ENCODE measurements around the gene EIF3D. TPM values are rescaled to one million over a fixed set of nuclear protein-coding genes. Genes with fewer than 3 reads are reported as not detected.

Gene EIF3D
- total RNA-seq, 1 donor from 2014 or later, result 82.3 TPM

DNA sequence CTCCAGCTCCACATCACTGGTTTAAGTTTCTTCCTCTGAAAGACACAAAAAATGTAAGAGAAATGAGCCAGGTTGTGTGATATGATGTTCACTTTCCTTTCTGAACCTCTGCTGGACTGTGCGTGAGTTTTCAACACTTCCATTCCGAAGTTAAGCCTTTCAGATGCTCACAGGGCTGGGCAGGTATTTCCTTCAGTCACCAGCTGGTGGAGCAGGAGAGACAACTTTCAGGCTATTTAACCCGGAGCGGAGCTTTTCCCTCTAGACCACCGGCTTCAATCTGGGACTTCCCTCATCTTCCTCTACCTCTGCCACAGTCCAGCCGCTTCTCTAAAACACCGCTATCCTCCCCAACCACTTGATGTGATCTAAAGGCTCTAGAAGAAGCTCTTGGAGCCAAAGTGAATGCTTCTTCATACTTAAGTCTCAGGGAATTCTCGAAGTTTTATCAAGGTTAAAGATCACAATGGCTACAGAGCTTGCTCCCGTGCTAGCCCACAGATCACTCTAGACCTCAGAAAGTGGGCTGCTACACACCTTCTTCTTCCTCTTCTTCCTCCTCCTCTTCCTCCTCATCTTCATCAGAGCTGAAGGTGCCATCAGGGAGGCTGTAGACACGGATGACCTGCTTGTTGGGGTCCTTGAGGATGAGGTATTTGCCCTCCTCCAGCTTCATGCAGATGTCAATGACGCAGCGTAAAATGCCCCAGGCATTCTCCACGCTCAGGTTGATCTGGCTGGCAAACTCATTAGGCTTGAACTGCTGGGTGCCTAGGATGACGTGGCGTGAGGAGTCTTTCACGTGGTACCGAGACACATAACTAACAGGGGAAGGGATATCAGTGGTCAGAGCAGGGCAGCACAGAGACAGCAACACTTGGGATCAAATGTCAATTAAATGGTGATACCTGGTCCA, 17.7 kb downstream of the EIF3D start:
- DNase-seq (ENCODE audit: low spot score), result no peak
- intact Hi-C loops (cut with DNase I), result no loop called here

DNA sequence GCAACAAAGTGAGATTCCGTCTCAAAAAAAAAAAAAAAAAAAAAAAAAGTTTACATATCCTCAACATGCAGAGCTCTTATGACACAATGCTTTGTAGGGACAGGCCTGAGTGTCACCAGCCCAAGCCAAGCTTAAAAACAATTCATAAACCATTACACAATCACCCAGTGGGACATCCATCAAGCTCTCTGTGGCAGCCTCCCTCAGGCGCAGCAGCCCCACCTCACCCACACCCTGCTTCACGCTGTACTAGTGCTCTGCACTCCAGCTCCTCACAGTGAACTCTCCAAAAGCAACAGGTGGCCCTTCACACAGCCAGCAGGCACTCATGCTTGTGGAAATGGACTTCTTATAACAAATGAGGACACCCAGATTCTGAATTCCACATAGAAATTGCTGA, 18.6 kb downstream of the EIF3D start:
- no peak for DNase-seq (ENCODE audit: low spot score)
- intact Hi-C loops (cut with DNase I), result no loop called here

DNA sequence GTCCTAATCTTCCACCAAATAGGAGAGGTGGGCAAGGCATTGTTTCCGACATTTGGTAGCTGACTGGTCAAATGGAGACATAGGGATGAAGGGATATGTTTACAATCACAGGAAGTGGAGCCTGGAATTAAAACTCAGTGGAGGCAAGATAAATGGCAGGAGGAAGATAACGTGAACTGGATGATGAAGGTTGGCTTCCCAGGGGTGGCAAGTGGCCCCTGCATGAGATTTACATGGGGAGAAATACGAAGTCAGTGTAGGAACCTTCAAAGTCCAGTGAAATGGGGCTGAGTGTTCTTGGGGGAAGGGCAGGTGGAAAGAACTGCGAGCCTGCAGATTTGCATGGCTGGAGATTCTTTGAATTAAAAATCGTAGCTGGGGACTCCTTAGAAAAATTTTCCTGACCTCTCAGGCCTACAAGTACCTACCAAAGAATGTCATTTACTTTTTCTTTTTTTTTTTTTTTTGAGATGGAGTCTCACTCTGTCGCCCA, 21.4 kb downstream of the EIF3D start:
- intact Hi-C loops (cut with DNase I), result loop anchor here (2.0 kb wide), 1 partner anchor 21 kb away; the partner anchor contains the start of gene EIF3D
- DNase-seq (ENCODE audit: low spot score), result no peak

DNA sequence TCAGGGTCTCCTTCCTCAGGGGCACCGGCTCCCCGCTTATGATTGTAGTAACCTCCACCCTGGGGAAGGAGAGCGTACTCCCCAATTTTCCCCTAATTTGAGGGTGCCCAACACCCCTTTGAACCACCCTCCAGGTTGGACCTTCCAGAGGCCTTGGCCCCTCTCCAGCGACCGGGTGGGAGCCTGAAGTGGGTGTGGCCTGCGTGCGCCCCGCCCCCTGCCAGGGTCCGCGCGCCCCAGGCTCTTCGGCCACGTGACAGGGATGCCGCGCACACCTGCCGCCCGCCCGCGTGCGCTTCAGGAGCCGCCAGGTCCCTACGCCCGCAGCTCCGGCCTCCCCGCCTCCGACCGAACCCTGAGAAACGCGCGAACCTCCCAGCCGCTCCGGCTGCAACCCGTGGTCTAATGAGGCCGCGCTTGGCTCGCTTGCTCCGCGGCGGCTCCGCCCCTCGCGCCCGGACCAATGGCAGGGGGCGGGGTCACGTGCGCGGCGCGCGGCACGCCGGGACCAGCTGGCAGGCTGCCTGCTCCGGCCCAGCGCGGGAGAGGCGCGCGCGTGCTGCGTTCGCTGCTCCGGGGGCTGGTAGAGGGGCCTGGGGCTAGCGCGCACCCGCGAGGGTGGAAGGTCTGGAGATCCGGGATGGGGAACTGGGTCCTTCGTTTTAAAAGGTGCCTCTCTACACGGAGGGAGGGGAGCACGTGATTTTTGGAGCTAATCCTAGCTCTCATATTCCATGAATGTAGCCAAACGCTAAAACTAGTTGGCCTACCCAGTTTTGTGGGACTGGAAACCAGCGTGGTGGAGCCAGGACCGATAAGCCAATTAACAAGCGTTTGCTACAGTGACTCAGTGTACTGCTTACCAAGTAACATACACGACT, 22.1 kb downstream of the EIF3D start, which contains the start of gene FOXRED2:
FOXRED2 (minus strand) TSS at position 404 of the 881 bp plus-strand sequence. CDS start 618 bp downstream, outside the sequence.
- peak; percentile 95 for DNase-seq (ENCODE audit: low spot score)
- intact Hi-C loops (cut with DNase I), result loop anchor here (2.0 kb wide), 1 partner anchor 22 kb away; the partner anchor contains the start of gene EIF3D

DNA sequence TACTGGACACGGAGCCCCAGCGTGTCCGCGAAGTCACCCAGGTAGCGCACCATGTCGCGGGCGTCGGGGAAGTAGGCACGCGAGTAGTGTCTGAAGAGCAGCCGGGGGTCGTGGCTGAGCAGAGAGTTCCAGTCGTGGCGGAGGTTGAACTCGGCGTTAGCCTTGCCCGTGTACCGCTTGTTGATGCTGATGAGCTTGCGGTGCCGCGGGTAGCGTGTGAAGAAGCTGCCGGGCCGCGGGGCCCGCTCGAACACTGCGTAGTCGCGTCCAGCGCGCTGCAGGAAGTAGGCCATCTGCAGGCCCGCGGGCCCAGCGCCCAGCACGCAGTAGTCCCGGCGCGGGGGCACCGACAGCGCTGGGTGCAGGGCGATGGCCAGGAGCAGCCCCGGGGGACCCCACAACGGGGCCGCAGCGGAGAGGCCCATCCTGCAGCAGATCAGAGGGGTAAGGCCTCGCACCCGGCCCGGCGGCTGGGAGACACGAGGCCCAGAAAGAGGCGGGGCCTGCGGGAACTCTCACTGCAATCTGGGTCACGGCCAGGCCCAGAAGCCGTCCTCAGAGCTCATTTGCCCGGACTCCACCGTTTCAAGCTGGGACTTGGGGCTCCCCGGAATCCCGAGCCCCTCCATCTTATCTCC, 22.8 kb downstream of the EIF3D start:
- intact Hi-C loops (cut with DNase I), result loop anchor here (2.0 kb wide), 1 partner anchor 23 kb away; the partner anchor contains the start of gene EIF3D
- DNase-seq (ENCODE audit: low spot score), result no peak

DNA sequence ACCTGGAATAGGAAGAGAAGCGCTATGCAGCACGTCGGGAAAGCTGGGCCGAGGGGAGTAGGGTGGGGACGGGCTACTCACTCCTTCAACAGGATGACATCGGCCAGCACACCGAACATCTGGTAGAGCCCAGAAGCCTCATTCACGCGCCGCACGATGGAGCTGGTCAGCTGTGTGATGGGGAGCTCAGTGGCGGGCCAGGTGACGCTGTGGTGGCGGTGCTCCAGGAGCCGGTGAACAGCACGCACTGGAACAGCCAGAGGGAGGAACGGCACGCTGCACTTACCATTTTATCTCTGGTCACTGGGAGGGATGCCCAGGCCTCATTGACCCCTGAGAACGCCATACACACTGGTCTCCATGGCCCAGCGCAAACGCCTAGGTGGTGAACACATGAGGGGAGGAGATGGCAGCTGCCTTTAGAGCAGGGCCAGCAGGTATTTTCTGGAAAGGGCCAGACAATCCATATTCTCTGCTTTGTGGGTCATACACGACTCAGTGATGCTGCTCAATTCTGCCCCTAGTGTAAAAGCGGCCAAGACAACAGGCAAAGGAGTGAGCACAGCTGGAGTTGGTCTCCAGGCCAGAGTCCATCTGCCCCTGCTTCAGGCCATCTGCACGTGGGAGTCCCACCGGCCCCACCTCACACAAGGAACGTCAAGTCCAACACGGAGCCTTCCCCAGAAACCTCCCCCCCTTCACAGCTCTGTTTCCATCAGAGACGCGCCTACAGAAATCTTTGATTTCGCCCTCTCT, 30.9 kb downstream of the EIF3D start:
- intact Hi-C loops (cut with DNase I), result no loop called here
- DNase-seq (ENCODE audit: low spot score), result no peak

DNA sequence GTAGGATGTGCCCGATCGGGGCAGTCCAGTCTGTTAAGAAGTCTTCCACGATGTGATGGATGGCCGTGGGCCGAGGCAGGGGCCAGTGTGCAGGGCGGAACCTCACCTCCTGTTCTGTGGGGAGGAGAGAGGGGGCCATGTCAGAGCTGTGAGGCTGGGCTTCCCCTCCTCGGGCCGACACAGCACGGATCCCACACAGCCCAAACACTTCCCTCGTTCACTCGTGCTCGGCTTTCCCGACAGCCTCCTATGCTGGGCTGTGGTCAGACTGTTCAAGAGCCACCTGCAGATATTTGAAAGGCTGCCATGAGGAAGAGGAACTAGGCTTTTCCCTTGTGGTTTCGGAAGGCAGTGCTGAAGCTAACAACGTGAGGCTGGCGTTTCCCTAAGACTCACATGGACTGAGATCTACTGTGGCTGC, 35.3 kb downstream of the EIF3D start:
- intact Hi-C loops (cut with DNase I), result no loop called here
- peak; percentile 78 for DNase-seq (ENCODE audit: low spot score)

DNA sequence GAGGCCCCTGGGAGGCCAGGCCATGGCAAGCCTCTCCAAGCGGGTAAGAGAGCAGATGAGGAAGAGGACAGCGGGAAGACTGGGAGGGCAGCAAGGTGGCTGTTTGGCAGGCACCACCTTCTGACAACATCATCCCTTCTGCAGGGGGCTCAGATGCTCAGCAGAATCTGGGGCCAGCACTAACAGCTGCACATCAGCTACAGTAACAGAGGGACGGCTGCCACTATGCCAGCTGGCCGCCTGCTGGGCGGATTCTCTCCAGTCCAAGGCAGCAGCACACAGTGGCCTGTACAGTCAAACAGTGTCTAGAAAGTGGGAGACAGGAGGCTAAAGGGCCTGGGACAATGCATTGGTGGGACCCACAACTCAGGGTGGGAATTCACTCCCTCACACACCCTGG, 36.9 kb downstream of the EIF3D start:
- intact Hi-C loops (cut with DNase I), result no loop called here

DNA sequence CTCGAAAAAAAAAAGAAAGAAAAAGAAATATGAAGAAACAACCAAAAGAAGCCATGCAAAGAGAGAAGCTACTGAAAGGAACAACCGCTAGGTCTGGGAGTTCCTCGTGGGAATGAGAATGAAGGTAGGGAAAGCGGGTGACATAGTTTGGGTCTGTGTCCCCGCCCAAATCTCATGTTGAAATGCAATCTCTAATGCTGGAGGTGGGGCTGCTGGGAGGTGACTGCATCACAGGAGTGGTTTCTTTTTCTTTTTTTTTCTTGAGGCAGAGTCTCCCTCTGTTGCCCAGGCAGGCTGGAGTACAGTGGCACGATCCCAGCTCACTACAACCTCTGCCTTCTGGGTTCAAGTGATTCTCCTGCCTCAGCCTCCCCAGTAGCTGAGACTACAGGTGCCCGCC, 37.8 kb downstream of the EIF3D start:
- DNase-seq (ENCODE audit: low spot score), result no peak
- intact Hi-C loops (cut with DNase I), result no loop called here

More for the DNA sequence above, 36.9 kb downstream of the EIF3D start:
- no peak for DNase-seq (ENCODE audit: low spot score)

DNA sequence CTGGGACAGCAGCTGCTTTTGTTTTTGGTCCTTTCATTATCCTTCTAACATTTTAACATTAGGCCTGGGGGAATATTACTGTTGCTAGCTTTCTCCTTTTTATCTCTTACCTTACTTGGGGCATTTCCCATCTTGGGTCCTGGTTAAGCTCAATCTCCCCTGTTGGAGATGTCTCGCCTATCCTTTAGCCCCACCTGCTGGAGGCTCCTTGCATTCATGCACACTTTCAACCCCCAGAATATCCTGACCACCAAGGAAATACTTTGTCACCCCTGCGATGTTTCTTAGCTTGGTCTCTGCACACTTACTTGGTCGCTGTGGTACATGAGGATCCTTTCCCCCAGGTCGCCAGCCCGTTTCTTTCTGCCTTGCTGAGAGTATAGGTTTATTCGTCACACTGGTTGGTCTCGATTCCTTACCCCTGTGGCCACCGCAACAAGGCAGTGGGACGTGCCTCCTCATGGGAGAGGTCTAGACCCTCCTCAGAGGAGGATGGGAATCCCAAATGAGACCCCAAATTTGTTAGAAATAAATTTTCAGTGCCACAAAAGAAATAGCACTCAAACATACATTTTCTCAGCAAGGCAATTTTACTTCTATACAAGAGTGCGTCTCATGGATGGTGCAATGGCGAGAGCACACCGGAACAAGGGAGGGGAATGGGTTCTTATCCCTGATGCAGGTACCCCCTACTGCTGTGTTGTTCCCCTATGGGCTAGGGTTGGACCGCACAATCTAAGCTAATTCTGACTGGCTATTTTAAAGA, 42.2 kb downstream of the EIF3D start:
- DNase-seq (ENCODE audit: low spot score), result no peak
- intact Hi-C loops (cut with DNase I), result loop anchor here (5.0 to 10.0 kb wide), 2 partner anchors 295 to 342 kb away; no protein-coding TSS in a partner anchor

DNA sequence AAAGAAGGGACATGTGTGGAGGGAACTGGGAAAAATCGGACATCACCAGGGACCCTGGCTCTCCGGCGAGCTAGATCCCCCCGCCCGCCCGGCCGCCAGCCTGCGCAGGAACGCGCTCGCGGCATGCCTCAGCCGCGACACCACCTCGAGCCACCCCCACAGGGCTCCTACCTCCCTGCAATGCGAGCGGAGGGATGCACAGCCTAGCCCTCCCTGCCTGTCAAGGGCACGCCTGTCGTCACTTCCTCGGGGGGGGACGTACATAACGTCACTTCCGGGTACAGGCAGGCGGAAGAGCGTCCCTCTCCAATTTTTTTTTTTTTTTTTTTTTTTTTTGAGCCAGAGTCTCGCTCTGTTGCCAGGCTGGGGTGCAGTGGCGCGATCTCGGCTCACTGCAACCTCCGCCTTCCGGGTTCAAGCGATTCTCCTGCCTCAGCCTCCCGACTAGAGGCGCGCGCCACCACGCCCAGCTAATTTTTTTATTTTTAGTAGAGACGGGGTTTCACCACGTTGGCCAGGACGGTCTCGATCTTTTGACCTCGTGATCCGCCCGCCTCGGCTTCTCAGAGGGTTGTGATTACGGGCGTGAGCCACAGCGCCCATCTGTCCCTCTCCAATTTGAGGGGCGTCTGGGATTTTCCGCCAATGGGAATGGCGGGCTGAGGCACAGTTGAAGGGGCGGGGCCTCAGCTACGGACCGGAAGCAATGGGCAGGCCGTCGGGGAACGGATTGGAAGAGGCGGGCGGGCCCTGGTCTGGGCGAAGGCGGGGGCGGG, 47.4 kb downstream of the EIF3D start, which contains the start of gene TXN2:
TXN2 (minus strand) TSS at position 248 of the 776 bp plus-strand sequence. CDS start 803 bp downstream, outside the sequence.
- intact Hi-C loops (cut with DNase I), result loop anchor here (10.0 kb wide), 1 partner anchor 337 kb away; no protein-coding TSS in a partner anchor
- DNase-seq (ENCODE audit: low spot score), result peak; percentile 97

DNA sequence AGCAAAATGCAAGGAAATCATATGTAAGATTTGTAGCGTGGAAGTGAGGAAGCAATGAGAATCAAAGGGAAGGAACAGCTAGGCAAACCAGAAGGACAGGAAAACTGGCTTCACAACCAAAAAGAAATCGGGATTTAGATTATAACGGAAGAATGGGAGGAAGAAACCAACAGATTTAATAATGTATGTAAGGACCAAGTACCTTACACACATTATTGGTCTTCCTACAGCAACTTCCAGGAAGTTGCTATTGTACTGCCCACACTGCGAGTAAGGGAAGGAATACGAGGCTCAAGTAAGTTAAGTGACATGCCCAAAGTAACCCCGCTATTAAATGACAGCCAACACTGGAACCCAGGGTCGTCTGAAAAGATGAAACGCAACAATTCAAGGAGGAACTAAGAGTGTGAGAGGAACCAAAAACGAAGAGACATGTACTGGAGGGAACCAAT, 48.0 kb downstream of the EIF3D start:
- DNase-seq (ENCODE audit: low spot score), result no peak

DNA sequence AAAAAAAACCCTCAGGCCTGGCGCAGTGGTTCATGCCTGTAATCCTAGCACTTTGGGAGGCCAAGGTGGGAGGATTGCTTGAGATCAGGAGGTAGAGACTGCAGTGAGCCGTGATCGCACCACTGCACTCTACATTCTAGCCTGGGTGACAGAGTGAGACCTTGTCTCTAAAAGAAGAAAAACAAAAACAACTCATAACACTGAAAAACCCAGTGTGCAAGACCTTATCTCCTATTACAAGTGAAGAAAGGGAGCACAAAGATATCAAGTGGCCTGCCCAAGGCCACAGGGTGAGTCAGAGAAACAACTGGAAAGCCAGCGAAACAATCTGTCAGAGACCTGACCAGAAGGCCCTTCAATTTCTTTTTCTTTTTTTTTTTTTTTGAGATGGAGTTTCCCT, 50.0 kb downstream of the EIF3D start:
- intact Hi-C loops (cut with DNase I), result no loop called here
- no peak for DNase-seq (ENCODE audit: low spot score)

More for the DNA sequence above, 48.0 kb downstream of the EIF3D start:
- intact Hi-C loops (cut with DNase I), result loop anchor here (10.0 kb wide), 1 partner anchor 336 kb away; no protein-coding TSS in a partner anchor

DNA sequence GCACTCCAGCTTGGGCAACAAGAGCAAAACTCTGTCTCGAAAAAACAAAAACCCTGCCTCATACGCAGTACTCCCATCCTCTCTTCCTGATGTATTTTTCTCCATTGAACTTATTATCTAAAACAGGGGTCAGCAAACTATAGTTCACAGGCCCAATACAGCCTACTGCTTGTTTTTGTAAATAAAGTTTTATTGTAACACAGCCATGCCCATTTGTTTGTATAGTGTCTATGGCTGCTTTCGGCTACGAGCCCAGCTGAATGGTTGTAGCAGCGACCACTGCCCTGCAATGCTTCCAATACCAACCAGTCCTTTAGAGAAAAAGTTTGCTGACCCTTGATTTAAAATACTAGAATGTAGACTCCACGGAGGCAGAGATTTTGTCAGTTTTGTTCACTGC, 53.6 kb downstream of the EIF3D start:
- no peak for DNase-seq (ENCODE audit: low spot score)
- intact Hi-C loops (cut with DNase I), result no loop called here

DNA sequence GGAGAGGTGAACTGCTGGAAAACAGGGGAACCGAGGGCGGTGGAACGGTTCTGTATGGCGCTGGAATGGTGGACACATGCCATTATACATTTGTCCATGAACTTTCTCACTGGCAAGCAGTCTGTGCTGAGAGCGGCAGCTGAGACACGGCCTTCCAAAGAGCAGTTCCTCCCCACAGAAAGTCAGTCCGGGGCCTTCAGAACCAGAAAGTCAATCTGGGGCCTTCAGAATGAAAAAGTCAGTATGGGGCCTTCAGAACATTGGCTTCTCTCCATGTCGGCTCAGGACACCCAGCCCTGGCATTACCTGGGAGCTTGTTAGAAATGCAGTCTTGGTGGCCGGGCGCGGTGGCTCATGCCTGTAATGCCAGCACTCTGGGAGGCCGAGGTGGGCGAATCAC, 56.3 kb downstream of the EIF3D start:
- intact Hi-C loops (cut with DNase I), result no loop called here
- no peak for DNase-seq (ENCODE audit: low spot score)

DNA sequence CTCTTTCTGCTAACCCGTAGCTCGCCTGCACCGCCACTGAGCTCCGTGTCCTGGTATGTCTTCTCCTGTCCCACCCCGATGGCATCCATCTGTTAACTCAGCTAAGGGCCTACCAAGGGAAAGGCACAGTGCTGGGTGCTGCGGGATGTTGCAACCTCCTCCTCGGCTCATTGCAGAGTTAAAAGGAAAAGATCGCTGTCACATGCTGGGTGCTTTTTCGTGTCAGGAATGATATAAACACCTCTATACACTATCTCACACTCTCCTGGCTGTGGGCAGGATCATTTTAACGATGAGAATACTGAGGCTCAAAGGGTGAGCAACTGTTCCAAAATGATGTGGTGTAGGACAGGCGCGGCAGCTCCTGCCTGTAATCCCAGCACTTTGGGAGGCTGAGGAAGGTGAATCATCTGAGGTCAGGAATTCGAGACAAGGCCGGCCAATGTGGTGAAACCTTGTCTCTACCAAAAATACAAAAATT, 57.6 kb downstream of the EIF3D start:
- intact Hi-C loops (cut with DNase I), result loop anchor here (2.0 kb wide), 1 partner anchor 171 kb away; no protein-coding TSS in a partner anchor
- no peak for DNase-seq (ENCODE audit: low spot score)

DNA sequence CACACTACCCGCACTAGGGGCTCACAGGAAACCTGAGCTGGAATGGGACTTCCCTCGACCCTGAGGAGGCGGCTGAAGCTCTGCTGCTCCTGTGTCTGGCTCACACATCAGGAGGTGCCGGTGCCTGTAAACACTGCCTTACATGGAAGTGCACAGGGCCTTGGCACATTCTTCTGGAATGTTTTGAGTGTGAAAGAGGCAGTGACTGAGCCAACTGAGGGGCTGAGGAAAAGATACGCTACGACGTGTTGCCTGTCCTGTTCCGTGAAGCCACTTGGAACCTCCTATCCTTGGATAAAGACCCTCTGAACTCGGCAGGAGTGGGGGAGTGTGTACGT, 58.0 kb downstream of the EIF3D start:
- intact Hi-C loops (cut with DNase I), result loop anchor here (2.0 kb wide), 1 partner anchor 170 kb away; no protein-coding TSS in a partner anchor
- no peak for DNase-seq (ENCODE audit: low spot score)
